ENCODE measurements around the gene FSIP1.

The FSIP1 gene

DNA sequence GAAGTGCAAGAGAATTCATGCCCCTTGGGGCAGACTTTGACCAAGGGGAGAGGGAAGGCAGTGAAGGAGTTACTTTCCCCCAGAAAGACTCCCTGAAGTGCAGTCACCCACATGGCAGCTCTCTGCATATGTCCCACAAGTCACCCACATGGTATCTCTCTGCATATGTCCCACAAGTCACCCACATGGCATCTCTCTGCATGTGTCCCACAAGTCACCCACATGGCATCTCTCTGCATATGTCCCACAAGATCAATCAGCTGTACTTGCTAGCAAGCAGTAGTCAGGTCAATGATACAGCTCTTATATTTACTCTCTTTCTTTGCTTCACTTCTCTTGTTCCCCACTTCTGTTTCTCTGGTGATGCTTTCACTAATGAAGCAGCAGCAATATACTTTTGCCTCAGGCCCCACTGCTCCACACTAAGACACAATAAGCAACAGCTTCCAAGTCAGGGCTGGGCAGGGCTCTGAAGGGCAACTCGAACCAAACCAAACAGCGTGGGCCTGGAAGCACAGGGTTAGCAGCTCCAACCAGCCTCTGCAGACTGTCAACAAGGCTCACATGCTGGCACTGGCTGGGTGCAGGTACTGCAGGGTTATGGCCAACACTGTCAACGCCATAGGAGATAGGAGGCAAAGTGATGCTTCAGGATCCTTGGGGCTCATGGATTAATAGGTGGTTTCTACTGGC lies 155.0 kb downstream of the FSIP1 start:
- Histone ChIP-seq H3K4me1 (ENCODE audit: insufficient read depth, low read length) (no peaks in the 10 kb centered on the region), H3K4me3 (ENCODE audit: low read length) (no peak overlapping the region), H3K9ac (ENCODE audit: low read depth, low read length) (no peak overlapping the region), H3K9me3 (ENCODE audit: insufficient read depth, low read depth, low read length) (no peaks in the 10 kb centered on the region), H3K27me3 (ENCODE audit: insufficient read depth, low read length) (no peaks in the 10 kb centered on the region), H3K36me3 (ENCODE audit: insufficient read depth, low read length) (no peaks in the 10 kb centered on the region), H3K27ac (ENCODE audit: low read depth, low read length) (no peak overlapping the region)
- 93% methylated on average over 3 of the region's 3 CpGs for WGBS

DNA sequence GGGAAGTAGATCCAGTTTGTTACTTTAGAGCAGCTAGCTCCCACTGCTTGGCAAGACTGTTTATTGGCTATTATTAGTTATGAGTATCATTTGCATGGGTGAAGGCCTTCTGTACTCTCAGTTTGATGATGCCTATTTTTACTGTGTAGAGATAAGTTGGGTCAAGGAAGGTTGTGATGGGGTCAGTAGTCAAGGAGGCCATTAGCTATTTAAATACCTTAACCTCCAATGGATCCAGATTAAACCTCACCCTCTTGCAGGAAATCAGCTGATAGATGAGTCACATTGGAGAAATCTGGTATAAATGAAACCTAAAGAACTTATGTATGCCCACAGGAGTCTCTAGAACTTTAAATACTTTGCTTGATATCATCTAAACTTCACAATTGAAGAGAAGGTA lies 156.8 kb downstream of the FSIP1 start:
- no peak overlapping the region for H3K27ac ChIP-seq (ENCODE audit: low read depth, low read length)
- H3K4me3 ChIP-seq (ENCODE audit: low read length), result no peak overlapping the region
- H3K4me1 ChIP-seq (ENCODE audit: insufficient read depth, low read length), result no peaks in the 10 kb centered on the region
- H3K36me3 ChIP-seq (ENCODE audit: insufficient read depth, low read length), result no peaks in the 10 kb centered on the region
- no peaks in the 10 kb centered on the region for H3K27me3 ChIP-seq (ENCODE audit: insufficient read depth, low read length)
- no peaks in the 10 kb centered on the region for H3K9me3 ChIP-seq (ENCODE audit: insufficient read depth, low read depth, low read length)
- H3K9ac ChIP-seq (ENCODE audit: low read depth, low read length), result no peak overlapping the region

DNA sequence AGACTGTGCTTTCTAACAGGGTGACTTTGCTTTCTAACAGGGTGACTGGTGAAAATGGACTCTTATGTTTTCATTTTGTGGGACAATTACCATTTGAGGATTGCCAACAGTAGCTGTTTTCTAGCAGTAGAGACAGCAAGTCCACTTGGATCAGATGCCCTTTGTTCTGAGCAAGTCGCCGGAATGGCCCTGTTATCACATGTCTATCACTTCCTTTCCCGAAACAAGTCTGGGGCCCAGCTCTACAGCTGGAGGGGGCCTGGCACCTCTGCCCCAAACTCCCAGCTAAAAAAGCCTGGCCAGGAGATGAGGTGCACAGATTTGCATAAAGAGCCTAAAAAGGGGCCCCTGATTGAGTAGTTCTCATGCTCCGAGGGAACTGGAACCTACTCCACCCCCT lies 157.2 kb downstream of the FSIP1 start:
- H3K4me3 ChIP-seq (ENCODE audit: low read length), result no peak overlapping the region
- no peak overlapping the region for H3K27ac ChIP-seq (ENCODE audit: low read depth, low read length)
- H3K27me3 ChIP-seq (ENCODE audit: insufficient read depth, low read length), result no peaks in the 10 kb centered on the region
- H3K4me1 ChIP-seq (ENCODE audit: insufficient read depth, low read length), result no peaks in the 10 kb centered on the region
- no peak overlapping the region for H3K9ac ChIP-seq (ENCODE audit: low read depth, low read length)
- 90% methylated on average over 4 of the region's 4 CpGs for WGBS
- H3K36me3 ChIP-seq (ENCODE audit: insufficient read depth, low read length), result no peaks in the 10 kb centered on the region
- H3K9me3 ChIP-seq (ENCODE audit: insufficient read depth, low read depth, low read length), result no peaks in the 10 kb centered on the region

GRCh38 chr15:39624806-39625205 lies 157.8 kb downstream of the FSIP1 start:
- Histone ChIP-seq H3K36me3 (ENCODE audit: insufficient read depth, low read length) (no peaks in the 10 kb centered on the region), H3K9ac (ENCODE audit: low read depth, low read length) (no peak overlapping the region), H3K27me3 (ENCODE audit: insufficient read depth, low read length) (no peaks in the 10 kb centered on the region), H3K27ac (ENCODE audit: low read depth, low read length) (no peak overlapping the region), H3K4me1 (ENCODE audit: insufficient read depth, low read length) (no peaks in the 10 kb centered on the region), H3K9me3 (ENCODE audit: insufficient read depth, low read depth, low read length) (no peaks in the 10 kb centered on the region), H3K4me3 (ENCODE audit: low read length) (no peak overlapping the region)
- WGBS, result 92% methylated on average over 6 of the region's 6 CpGs

DNA sequence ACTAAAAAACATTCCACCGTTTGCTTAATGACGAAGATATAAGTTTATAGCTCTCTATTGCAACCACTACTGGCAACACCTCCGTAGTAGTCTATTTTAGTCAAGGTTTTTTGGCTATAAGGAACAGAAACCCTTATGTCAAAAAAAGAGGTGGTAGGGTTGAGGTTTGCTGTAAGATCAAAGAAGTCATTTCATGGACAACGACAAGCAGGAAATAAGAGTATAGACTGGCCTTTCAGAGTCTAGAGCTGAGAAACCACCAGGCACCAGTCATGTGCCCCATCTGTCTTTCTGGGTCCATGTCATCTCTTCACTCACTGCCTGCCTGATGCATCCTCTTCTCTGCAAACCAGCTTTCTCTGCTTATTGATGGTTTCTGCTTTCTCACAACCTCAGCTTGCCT lies 159.1 kb downstream of the FSIP1 start:
- H3K36me3 ChIP-seq (ENCODE audit: insufficient read depth, low read length), result no peaks in the 10 kb centered on the region
- H3K27me3 ChIP-seq (ENCODE audit: insufficient read depth, low read length), result no peaks in the 10 kb centered on the region
- no peak overlapping the region for H3K27ac ChIP-seq (ENCODE audit: low read depth, low read length)
- H3K9me3 ChIP-seq (ENCODE audit: insufficient read depth, low read depth, low read length), result no peaks in the 10 kb centered on the region
- H3K9ac ChIP-seq (ENCODE audit: low read depth, low read length), result no peak overlapping the region
- H3K4me1 ChIP-seq (ENCODE audit: insufficient read depth, low read length), result no peaks in the 10 kb centered on the region
- no peak overlapping the region for H3K4me3 ChIP-seq (ENCODE audit: low read length)
- WGBS, result 94% methylated on average over 4 of the region's 4 CpGs

DNA sequence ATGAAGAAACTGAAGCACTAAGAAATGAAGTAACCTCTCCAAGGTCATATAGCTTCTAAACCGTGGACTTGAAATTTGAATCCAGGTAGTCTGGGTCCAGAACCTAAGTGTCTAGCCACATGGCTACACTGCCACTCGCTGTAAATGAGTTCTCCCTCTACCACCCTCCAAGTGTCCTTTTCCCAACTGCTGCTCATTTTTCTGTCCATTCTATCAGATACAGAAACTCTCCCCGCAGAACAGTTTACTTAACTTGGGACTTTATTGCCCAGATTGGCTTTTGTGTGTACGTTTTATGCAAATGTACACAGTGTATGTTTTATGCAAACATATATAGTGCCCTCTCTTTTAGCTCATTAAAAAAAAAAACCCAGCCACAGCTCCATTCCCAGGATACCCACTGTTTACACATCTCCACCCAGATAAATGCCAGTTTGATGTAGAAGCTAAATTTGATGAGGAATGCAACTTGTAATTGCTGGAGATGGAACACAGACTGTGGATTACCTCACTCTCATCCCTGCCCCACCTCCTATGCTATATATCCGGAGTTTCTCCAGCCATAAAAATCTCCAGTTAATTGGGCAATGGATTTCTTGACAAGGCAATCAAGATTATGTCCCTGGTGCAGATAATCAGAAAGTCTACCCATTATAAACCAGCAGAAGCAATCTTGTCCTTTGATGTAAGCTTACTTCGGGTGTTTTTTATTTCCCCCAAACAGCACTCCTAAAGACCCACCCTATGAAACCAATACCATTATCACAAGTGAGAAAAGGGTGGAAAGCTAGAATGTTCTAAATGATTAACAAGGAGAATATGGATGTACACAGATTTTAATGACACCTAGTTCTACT lies 159.8 kb downstream of the FSIP1 start:
- no peaks in the 10 kb centered on the region for H3K4me1 ChIP-seq (ENCODE audit: insufficient read depth, low read length)
- no peak overlapping the region for H3K27ac ChIP-seq (ENCODE audit: low read depth, low read length)
- no peak overlapping the region for H3K4me3 ChIP-seq (ENCODE audit: low read length)
- no peak overlapping the region for H3K9ac ChIP-seq (ENCODE audit: low read depth, low read length)
- H3K9me3 ChIP-seq (ENCODE audit: insufficient read depth, low read depth, low read length), result no peaks in the 10 kb centered on the region
- no peaks in the 10 kb centered on the region for H3K27me3 ChIP-seq (ENCODE audit: insufficient read depth, low read length)
- 88% methylated on average over 6 of the region's 6 CpGs for WGBS
- H3K36me3 ChIP-seq (ENCODE audit: insufficient read depth, low read length), result no peaks in the 10 kb centered on the region

GRCh38 chr15:39621976-39622375 lies 160.7 kb downstream of the FSIP1 start:
- no peak overlapping the region for H3K27ac ChIP-seq (ENCODE audit: low read depth, low read length)
- H3K4me3 ChIP-seq (ENCODE audit: low read length), result no peak overlapping the region
- no peaks in the 10 kb centered on the region for H3K4me1 ChIP-seq (ENCODE audit: insufficient read depth, low read length)
- H3K27me3 ChIP-seq (ENCODE audit: insufficient read depth, low read length), result no peaks in the 10 kb centered on the region
- H3K9me3 ChIP-seq (ENCODE audit: insufficient read depth, low read depth, low read length), result no peaks in the 10 kb centered on the region
- no peak overlapping the region for H3K9ac ChIP-seq (ENCODE audit: low read depth, low read length)
- H3K36me3 ChIP-seq (ENCODE audit: insufficient read depth, low read length), result no peaks in the 10 kb centered on the region
- WGBS, result 91% methylated on average over 1 of the region's 1 CpG

GRCh38 chr15:39621210-39621609 lies 161.4 kb downstream of the FSIP1 start:
- no peak overlapping the region for H3K27ac ChIP-seq (ENCODE audit: low read depth, low read length)
- H3K9me3 ChIP-seq (ENCODE audit: insufficient read depth, low read depth, low read length), result no peaks in the 10 kb centered on the region
- no peaks in the 10 kb centered on the region for H3K36me3 ChIP-seq (ENCODE audit: insufficient read depth, low read length)
- H3K4me1 ChIP-seq (ENCODE audit: insufficient read depth, low read length), result no peaks in the 10 kb centered on the region
- H3K4me3 ChIP-seq (ENCODE audit: low read length), result no peak overlapping the region
- no peak overlapping the region for H3K9ac ChIP-seq (ENCODE audit: low read depth, low read length)
- WGBS, result 87% methylated on average over 1 of the region's 1 CpG
- no peaks in the 10 kb centered on the region for H3K27me3 ChIP-seq (ENCODE audit: insufficient read depth, low read length)

- Histone ChIP-seq H3K27ac (ENCODE audit: low read depth, low read length) (no peak overlapping the region), H3K27me3 (ENCODE audit: insufficient read depth, low read length) (no peaks in the 10 kb centered on the region), H3K4me3 (ENCODE audit: low read length) (no peak overlapping the region), H3K9me3 (ENCODE audit: insufficient read depth, low read depth, low read length) (no peaks in the 10 kb centered on the region), H3K36me3 (ENCODE audit: insufficient read depth, low read length) (no peaks in the 10 kb centered on the region), H3K9ac (ENCODE audit: low read depth, low read length) (no peak overlapping the region), H3K4me1 (ENCODE audit: insufficient read depth, low read length) (no peaks in the 10 kb centered on the region)
- WGBS, result 88% methylated on average over 3 of the region's 3 CpGs
These were observed 164.4 kb downstream of the FSIP1 start for GRCh38 chr15:39618063-39618823.

DNA sequence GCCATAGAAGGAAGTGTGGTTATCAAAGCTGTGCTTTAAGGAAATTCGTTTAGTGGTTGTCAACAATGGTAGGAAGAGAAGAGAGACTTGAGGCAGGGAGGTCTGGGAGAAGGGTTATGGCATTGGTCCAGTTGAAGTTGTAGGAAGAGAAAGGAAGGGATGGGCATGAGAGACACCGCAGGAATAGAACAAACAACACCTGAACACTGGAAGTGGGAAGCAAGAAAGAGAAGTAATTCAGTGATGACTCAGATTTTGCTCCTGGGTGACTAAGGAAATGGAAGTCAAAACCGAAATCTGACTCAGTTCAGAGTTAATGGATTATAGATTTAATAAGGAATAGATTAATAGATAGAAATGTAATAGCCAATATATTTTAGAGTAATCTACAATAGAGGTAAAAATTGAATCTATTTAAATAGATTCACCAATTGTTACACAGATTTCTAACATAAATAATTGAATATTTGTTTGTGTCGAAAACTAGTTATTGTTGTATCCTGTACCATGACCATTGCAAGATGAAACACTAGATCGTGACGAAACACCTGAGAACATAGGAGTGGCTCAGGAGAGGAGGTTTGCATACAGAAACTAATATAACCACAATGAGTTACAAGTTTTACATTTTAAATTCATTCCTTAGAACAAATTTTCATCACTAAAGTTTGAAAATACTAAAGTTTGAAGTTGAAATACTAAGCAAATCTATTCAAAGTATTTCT lies 165.7 kb downstream of the FSIP1 start:
- Histone ChIP-seq H3K4me3 (ENCODE audit: low read length) (no peak overlapping the region), H3K27me3 (ENCODE audit: insufficient read depth, low read length) (no peaks in the 10 kb centered on the region), H3K9me3 (ENCODE audit: insufficient read depth, low read depth, low read length) (no peaks in the 10 kb centered on the region), H3K4me1 (ENCODE audit: insufficient read depth, low read length) (no peaks in the 10 kb centered on the region), H3K27ac (ENCODE audit: low read depth, low read length) (no peak overlapping the region), H3K36me3 (ENCODE audit: insufficient read depth, low read length) (no peaks in the 10 kb centered on the region), H3K9ac (ENCODE audit: low read depth, low read length) (no peak overlapping the region)
- 89% methylated on average over 6 of the region's 6 CpGs for WGBS

DNA sequence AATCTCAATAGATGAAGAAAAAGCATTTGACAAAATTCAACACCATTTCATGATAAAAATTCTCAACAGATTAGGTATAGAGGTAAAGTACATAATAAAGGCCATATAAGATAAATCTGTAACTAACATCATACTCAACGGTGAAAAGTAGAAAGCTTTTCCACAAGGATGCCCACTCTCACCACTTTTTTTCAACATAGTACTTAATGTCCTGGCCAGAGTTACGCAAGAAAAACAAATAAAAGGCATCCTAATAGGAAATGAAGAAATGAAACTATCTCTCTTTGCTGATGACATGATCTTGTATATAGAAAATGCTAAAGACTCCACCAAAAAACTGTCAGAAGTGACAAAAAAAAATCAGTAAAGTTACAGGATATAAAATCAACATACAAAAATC lies 168.8 kb downstream of the FSIP1 start:
- Histone ChIP-seq H3K9me3 (ENCODE audit: insufficient read depth, low read depth, low read length) (peaks cover 10% of the 10 kb centered on the region; the same call in 1 of the 2 replicates), H3K9ac (ENCODE audit: low read depth, low read length) (no peak overlapping the region), H3K27me3 (ENCODE audit: insufficient read depth, low read length) (no peaks in the 10 kb centered on the region), H3K4me1 (ENCODE audit: insufficient read depth, low read length) (no peaks in the 10 kb centered on the region), H3K4me3 (ENCODE audit: low read length) (no peak overlapping the region), H3K27ac (ENCODE audit: low read depth, low read length) (no peak overlapping the region), H3K36me3 (ENCODE audit: insufficient read depth, low read length) (no peaks in the 10 kb centered on the region)
- WGBS, result 100% methylated on average over 1 of the region's 2 CpGs
